Muscle layer of duodenum (tissue), 2 donors: ENCODE results near the gene TMPRSS12.
"Not testable (repeated sequence)": the region's sequence is repeated elsewhere in the genome, so short reads cannot be mapped to it uniquely, and the experiment has no call there.

Experiments
- H3K27ac ChIP-seq: one replicate; pipeline ENCODE4 v1.7.0; 2013; ENCODE audit warnings: mild to moderate bottlenecking, low read length
- H3K27me3 ChIP-seq: one replicate; pipeline ENCODE4 v1.7.0; 2013; ENCODE audit warnings: low read depth, mild to moderate bottlenecking, control low read depth, low read length
- H3K36me3 ChIP-seq, 2 donors: one replicate each; pipeline ENCODE4 v1.7.0; 2013; ENCODE audit warnings: low read length in 2 of 2, control low read depth in 1 of 2, mild to moderate bottlenecking in 1 of 2; ENCODE audit not compliant: insufficient read depth in 2 of 2, control insufficient read depth in 1 of 2
- H3K4me1 ChIP-seq, 2 donors: one replicate each; pipeline ENCODE4 v1.7.0; 2013; ENCODE audit warnings: low read length in 2 of 2, mild to moderate bottlenecking in 2 of 2, control low read depth in 1 of 2, moderate library complexity in 1 of 2; ENCODE audit not compliant: insufficient read depth in 2 of 2, control insufficient read depth in 1 of 2
- H3K4me3 ChIP-seq, 2 donors: one replicate each; pipeline ENCODE4 v1.7.0; 2013; ENCODE audit warnings: low read length in 2 of 2, low read depth in 1 of 2, mild to moderate bottlenecking in 1 of 2
- H3K9me3 ChIP-seq, 2 donors: one replicate each; pipeline ENCODE4 v1.7.0; 2013; ENCODE audit warnings: low read length in 2 of 2, control low read depth in 1 of 2, mild to moderate bottlenecking in 1 of 2; ENCODE audit not compliant: control insufficient read depth in 1 of 2
- donor health status: healthy.

Gene TMPRSS12

GRCh38 chr12:50862316-50862715 is 19.6 kb downstream of the TMPRSS12 start:
- Histone ChIP-seq H3K4me1 (no peaks in the 10 kb centered on the region), H3K9me3 (peaks cover 0 to 6% of the 10 kb centered on the region in 2 donors), H3K36me3 (no peaks in the 10 kb centered on the region), H3K27me3 (no peaks in the 10 kb centered on the region), H3K27ac (no peak overlapping the region), H3K4me3 (no peak overlapping the region)

- Histone ChIP-seq H3K27ac (no peak overlapping the region), H3K9me3 (peaks cover 0 to 6% of the 10 kb centered on the region in 2 donors), H3K4me1 (no peaks in the 10 kb centered on the region), H3K36me3 (no peaks in the 10 kb centered on the region), H3K27me3 (no peaks in the 10 kb centered on the region), H3K4me3 (no peak overlapping the region)
These were observed 22.5 kb downstream of the TMPRSS12 start for GRCh38 chr12:50865266-50865665.

DNA sequence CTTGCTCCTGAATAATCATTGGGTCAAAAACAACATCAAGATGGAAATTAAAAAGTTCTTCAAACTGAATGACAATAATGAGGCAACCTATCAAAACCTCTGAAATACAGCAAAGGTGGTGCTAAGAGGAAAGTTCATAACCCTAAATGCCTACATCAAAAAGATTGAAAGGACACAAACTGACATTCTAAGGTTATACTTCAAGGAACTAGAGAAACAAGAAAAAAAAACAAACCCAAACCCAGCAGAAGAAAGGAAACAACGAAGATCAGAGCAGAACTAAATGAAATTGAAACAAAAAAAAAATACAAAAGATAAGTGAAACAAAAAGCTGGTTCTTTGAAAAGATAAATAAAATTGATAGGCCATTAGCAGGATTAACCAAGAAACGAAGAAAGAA is 26.2 kb downstream of the TMPRSS12 start:
- H3K27me3 ChIP-seq, H3K4me1 ChIP-seq, H3K9me3 ChIP-seq, H3K4me3 ChIP-seq, H3K27ac ChIP-seq, H3K36me3 ChIP-seq: not testable (repeated sequence)

DNA sequence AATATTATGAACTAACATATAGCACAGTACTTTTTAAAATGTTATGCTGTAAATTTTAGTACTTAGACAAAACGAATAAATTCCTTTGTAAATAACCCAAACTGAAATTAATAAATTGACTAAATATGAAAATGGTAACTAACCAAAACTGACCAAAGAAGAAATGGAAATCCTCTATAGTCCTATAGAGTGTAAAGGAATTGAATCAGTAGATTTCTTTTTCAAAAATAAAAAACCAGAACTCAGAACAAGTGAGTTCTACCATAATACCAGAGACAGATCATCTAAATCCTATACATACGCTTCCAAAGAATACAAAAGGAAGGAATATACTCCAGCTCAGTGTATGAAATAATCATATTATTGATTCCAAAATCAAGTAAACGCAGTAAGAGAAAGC is 39.8 kb downstream of the TMPRSS12 start:
- Histone ChIP-seq H3K27ac (no peak overlapping the region), H3K4me1 (no peaks in the 10 kb centered on the region), H3K36me3 (no peaks in the 10 kb centered on the region), H3K4me3 (no peak overlapping the region), H3K27me3 (no peaks in the 10 kb centered on the region), H3K9me3 (peaks cover 0 to 5% of the 10 kb centered on the region in 2 donors)

GRCh38 chr12:50887191-50887590 is 44.5 kb downstream of the TMPRSS12 start:
- no peaks in the 10 kb centered on the region for H3K27me3 ChIP-seq

DNA sequence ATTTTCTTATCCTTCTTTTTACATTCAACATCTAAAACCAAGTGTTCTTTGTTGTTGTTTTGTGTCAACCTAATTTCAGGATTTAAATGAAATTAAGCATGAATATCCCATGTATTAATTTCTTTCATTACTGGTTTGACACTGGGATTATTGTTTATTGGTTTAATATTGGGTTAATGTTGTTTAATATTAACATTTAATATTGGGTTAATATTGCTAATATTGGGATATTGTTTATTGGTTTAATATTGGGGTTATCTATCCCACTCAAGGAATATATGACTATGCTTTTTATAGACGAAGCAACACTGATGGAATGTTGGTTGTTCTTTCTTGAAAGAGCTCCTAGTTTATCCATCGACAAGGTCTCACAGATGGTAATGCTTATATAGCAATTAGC is 45.9 kb downstream of the TMPRSS12 start:
- Histone ChIP-seq H3K27me3 (no peaks in the 10 kb centered on the region), H3K9me3 (no peaks in the 10 kb centered on the region), H3K4me1 (no peaks in the 10 kb centered on the region), H3K36me3 (no peaks in the 10 kb centered on the region), H3K4me3 (no peak overlapping the region), H3K27ac (no peak overlapping the region)

More at GRCh38 chr12:50887191-50887590, 44.5 kb downstream of the TMPRSS12 start:
- H3K4me3 ChIP-seq = no peak overlapping the region
- no peaks in the 10 kb centered on the region for H3K36me3 ChIP-seq
- H3K4me1 ChIP-seq = no peaks in the 10 kb centered on the region
- H3K9me3 ChIP-seq = peaks cover 0 to 5% of the 10 kb centered on the region in 2 donors
- no peak overlapping the region for H3K27ac ChIP-seq

GRCh38 chr12:50894241-50894640 is 51.5 kb downstream of the TMPRSS12 start:
- Histone ChIP-seq H3K36me3 (no peaks in the 10 kb centered on the region), H3K9me3 (peaks cover 0 to 2% of the 10 kb centered on the region in 2 donors), H3K4me3 (no peak overlapping the region), H3K4me1 (peaks cover 0 to 3% of the 10 kb centered on the region in 2 donors), H3K27me3 (no peaks in the 10 kb centered on the region), H3K27ac (no peak overlapping the region)

GRCh38 chr12:50901685-50902113 is 59.0 kb downstream of the TMPRSS12 start:
- Histone ChIP-seq H3K27me3 (no peaks in the 10 kb centered on the region), H3K9me3 (peaks cover 0 to 2% of the 10 kb centered on the region in 2 donors), H3K4me1 (no peaks in the 10 kb centered on the region), H3K36me3 (no peaks in the 10 kb centered on the region), H3K27ac (no peak overlapping the region), H3K4me3 (no peak overlapping the region)

GRCh38 chr12:50908479-50908878 is 65.8 kb downstream of the TMPRSS12 start:
- H3K9me3 ChIP-seq = peaks cover 0 to 16% of the 10 kb centered on the region in 2 donors
- H3K36me3 ChIP-seq, H3K27ac ChIP-seq, H3K27me3 ChIP-seq, H3K4me3 ChIP-seq, H3K4me1 ChIP-seq: not testable (repeated sequence)

DNA sequence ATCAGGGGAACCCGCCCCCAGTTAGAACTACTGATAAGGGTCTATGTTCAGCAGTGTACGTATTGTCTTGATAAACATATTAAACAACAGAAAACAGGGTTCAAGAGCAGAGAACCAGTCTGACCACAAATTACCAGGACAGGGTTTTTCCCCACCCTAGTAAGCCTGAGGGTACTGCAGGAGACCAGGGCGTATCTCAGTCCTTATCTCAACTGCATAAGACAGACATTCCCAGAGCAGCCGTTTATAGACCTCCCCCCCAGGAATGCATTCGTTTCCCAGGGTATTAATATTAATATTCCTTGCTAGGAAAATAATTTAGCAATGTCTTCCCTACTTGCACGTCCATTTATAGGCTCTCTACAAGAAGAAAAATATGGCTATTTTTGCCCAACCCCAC is 69.6 kb downstream of the TMPRSS12 start:
- H3K4me1 ChIP-seq, H3K27ac ChIP-seq, H3K27me3 ChIP-seq, H3K36me3 ChIP-seq, H3K4me3 ChIP-seq: not testable (repeated sequence)
- peaks cover 11 to 37% of the 10 kb centered on the region in 2 donors for H3K9me3 ChIP-seq

DNA sequence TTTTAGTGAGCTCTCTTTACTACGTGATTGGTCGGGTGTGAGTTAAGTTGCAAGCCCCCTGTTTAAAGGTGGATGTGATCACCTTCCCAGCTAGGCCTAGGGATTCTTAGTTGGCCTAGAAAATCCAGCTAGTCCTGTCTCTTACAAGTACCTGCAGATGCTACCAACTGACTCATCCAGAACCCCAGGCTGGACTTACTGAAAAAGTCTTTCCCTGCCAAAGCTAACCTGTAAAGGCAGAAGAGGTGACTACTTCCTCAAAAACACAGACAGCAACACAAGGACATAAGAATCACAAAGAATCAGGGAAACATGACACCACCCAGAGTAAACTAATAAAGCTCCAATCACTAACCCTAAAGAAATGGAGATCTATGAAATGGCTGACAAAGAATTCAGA is 70.5 kb downstream of the TMPRSS12 start:
- Histone ChIP-seq H3K9me3 (peaks cover 11 to 37% of the 10 kb centered on the region in 2 donors), H3K4me3 (no peak overlapping the region), H3K36me3 (no peaks in the 10 kb centered on the region), H3K4me1 (no peaks in the 10 kb centered on the region), H3K27ac (no peak overlapping the region), H3K27me3 (no peaks in the 10 kb centered on the region)

DNA sequence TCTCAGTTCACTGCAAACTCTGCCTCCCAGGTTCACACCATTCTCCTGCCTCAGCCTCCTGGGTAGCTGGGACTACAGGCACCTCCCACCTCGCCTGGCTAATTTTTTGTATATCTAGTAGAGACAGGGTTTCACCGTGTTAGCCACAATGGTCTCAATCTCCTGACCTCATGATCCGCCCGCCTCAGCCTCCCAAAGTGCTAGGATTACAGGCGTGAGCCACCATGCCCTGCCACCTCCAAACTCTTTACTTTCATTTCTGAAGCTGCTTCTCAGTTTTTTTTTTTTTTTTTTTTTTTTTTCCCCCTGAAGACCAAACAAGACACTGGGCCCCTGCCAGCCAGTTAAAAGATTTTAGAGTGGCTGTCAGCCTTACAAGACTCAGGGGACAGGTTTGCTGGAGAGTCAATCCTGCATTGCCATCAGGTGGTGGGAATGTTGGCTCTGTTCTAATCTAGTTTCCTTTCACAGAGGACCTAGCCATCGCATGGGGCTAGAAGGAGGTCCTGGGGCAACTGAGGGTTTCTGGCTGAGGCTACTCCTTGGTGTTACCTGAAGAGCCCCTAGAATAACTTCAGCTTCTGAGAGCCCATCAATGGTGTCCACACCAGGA is 72.3 kb downstream of the TMPRSS12 start:
- Histone ChIP-seq H3K27me3 (no peaks in the 10 kb centered on the region), H3K4me1 (no peaks in the 10 kb centered on the region), H3K9me3 (peaks cover 11 to 37% of the 10 kb centered on the region in 2 donors), H3K4me3 (no peak overlapping the region), H3K27ac (no peak overlapping the region), H3K36me3 (no peaks in the 10 kb centered on the region)
